ENCODE results near the gene NPAS3. TPM values are rescaled to one million over a fixed set of nuclear protein-coding genes. Genes with fewer than 3 reads are reported as not detected.

NPAS3 gene
- total and polyA plus RNA-seq, 2 donors (not counting 3 experiments of a cell fraction or from before 2014, with no cell fraction given) = 0.10 to 0.13 TPM

GRCh38 chr14:33230021-33230420 lies 291.3 kb downstream of the NPAS3 start:
- Histone ChIP-seq H3K4me3 (replicated peaks in 1 of 3; ENCODE audit: insufficient read depth in 1 of 3, low read depth in 1 of 3, low read length in 3 of 3) (no peak overlapping the region), H3K9me3 (replicated peaks; ENCODE audit: control insufficient read depth, insufficient read depth, low read length) (no peaks in the 10 kb centered on the region), H3K36me3 (ENCODE audit: control insufficient read depth in 2 of 2, extremely low read depth in 1 of 2, insufficient read depth in 2 of 2, low read length in 2 of 2) (no peaks in the 10 kb centered on the region), H3K9me1 (replicated peaks; ENCODE audit: control insufficient read depth, extremely low read depth, insufficient read depth, low read length) (no peaks in the 10 kb centered on the region), H3K27ac (ENCODE audit: insufficient read depth, low read depth, low read length) (no peak overlapping the region), H3K27me3 (ENCODE audit: control insufficient read depth in 2 of 2, insufficient read depth in 2 of 2, low read length in 2 of 2) (peaks cover 0 to 5% of the 10 kb centered on the region in 2 experiments), H3K9ac (replicated peaks; ENCODE audit: extremely low read depth, insufficient read depth, low read length) (no peak overlapping the region), H3K4me1 (ENCODE audit: control insufficient read depth, extremely low read depth, insufficient read depth, low read length) (no peaks in the 10 kb centered on the region), H3K4me2 (ENCODE audit: insufficient read depth, low read length) (no peak overlapping the region), H4K20me1 (replicated peaks; ENCODE audit: control insufficient read depth, extremely low read depth, insufficient read depth, low read length) (no peaks in the 10 kb centered on the region), H3K79me2 (ENCODE audit: control insufficient read depth, insufficient read depth, low read length) (no peaks in the 10 kb centered on the region), H2AFZ (ENCODE audit: low read depth, low read length) (no peak overlapping the region)
- ChIA-PET POLR2A (no interaction called here), CTCF (no interaction called here)
- no peak for TF ChIP-seq POLR2AphosphoS5 (IDR thresholded peaks at IDR 0.05; ENCODE audit: insufficient read depth, low read depth, low read length)
- DNase-seq (ENCODE audit: low read depth, low spot score) (no peak), FAIRE-seq (no peak)
- dilution Hi-C loops (cut with MboI; ENCODE audit: extremely low pct_ligation_motif_present, low sequenced_read_pairs) (no loop called here), intact Hi-C loops (cut with micrococcal nuclease) (no loop called here)
- BruUV-seq (replicated peaks) = no TSS peak

- intact Hi-C loops (cut with micrococcal nuclease) = no loop called here
These were observed 293.4 kb downstream of the NPAS3 start for GRCh38 chr14:33232031-33232430.

More at GRCh38 chr14:33232031-33232430, 293.4 kb downstream of the NPAS3 start:
- Histone ChIP-seq H3K4me2 (ENCODE audit: insufficient read depth, low read length) (no peak overlapping the region), H3K79me2 (ENCODE audit: control insufficient read depth, insufficient read depth, low read length) (no peaks in the 10 kb centered on the region), H3K9me1 (replicated peaks; ENCODE audit: control insufficient read depth, extremely low read depth, insufficient read depth, low read length) (no peaks in the 10 kb centered on the region), H4K20me1 (replicated peaks; ENCODE audit: control insufficient read depth, extremely low read depth, insufficient read depth, low read length) (no peaks in the 10 kb centered on the region), H3K4me3 (replicated peaks in 1 of 3; ENCODE audit: insufficient read depth in 1 of 3, low read depth in 1 of 3, low read length in 3 of 3) (no peak overlapping the region), H2AFZ (ENCODE audit: low read depth, low read length) (no peak overlapping the region), H3K9me3 (replicated peaks; ENCODE audit: control insufficient read depth, insufficient read depth, low read length) (no peaks in the 10 kb centered on the region), H3K9ac (replicated peaks; ENCODE audit: extremely low read depth, insufficient read depth, low read length) (no peak overlapping the region), H3K27me3 (ENCODE audit: control insufficient read depth in 2 of 2, insufficient read depth in 2 of 2, low read length in 2 of 2) (peaks cover 0 to 5% of the 10 kb centered on the region in 2 experiments), H3K36me3 (ENCODE audit: control insufficient read depth in 2 of 2, extremely low read depth in 1 of 2, insufficient read depth in 2 of 2, low read length in 2 of 2) (no peaks in the 10 kb centered on the region), H3K4me1 (ENCODE audit: control insufficient read depth, extremely low read depth, insufficient read depth, low read length) (no peaks in the 10 kb centered on the region), H3K27ac (ENCODE audit: insufficient read depth, low read depth, low read length) (no peak overlapping the region)
- DNase-seq (ENCODE audit: low read depth, low spot score) (no peak), FAIRE-seq (no peak)
- ChIA-PET CTCF (no interaction called here), POLR2A (no interaction called here)
- BruUV-seq (replicated peaks) = no TSS peak
- no peak for TF ChIP-seq JUN (IDR thresholded peaks at IDR 0.05; ENCODE audit: borderline replicate concordance, insufficient read depth, insufficient read length, low read depth)
- TF ChIP-seq MAX (IDR thresholded peaks at IDR 0.05; ENCODE audit: insufficient read depth, insufficient read length) = no peak
- no peak for TF ChIP-seq MYC (IDR thresholded peaks at IDR 0.05; ENCODE audit: low read depth, low read length)
- no peak for TF ChIP-seq POLR2AphosphoS5 (IDR thresholded peaks at IDR 0.05; ENCODE audit: insufficient read depth, low read depth, low read length)
- no peak for TF ChIP-seq POLR2A (IDR thresholded peaks at IDR 0.05; ENCODE audit: low read depth, low read length)
- dilution Hi-C loops (cut with MboI; ENCODE audit: extremely low pct_ligation_motif_present, low sequenced_read_pairs) = no loop called here

All from endothelial cell of umbilical vein (primary cell).